GM19328 (cell line): ENCODE data around the gene SH2D3C.
"Not testable (repeated sequence)": the region's sequence is repeated elsewhere in the genome, so short reads cannot be mapped to it uniquely, and the experiment has no call there.

Source experiments
- ATAC-seq: cut with Tn5 transposase; IDR thresholded peaks from one replicate; pipeline ENCODE4 v1.9.1; 2021; ENCODE audit warnings: mild to moderate bottlenecking, moderate library complexity; ENCODE audit not compliant: unreplicated experiment

The SH2D3C gene

GRCh38 chr9:127767909-127768331 is 10.5 kb downstream of the SH2D3C start:
- no peak for ATAC-seq

- ATAC-seq, result no peak
Observed at GRCh38 chr9:127767410-127767809, 11.1 kb downstream of the SH2D3C start.

GRCh38 chr9:127765418-127765817 is 13.0 kb downstream of the SH2D3C start:
- ATAC-seq, result no peak

- ATAC-seq, result no peak
Observed at GRCh38 chr9:127763918-127764384, 14.5 kb downstream of the SH2D3C start.

- ATAC-seq, result no peak
Observed at GRCh38 chr9:127762111-127762676, 16.3 kb downstream of the SH2D3C start.

- no peak for ATAC-seq
Observed at GRCh38 chr9:127761491-127761956, 16.9 kb downstream of the SH2D3C start.

- ATAC-seq, result no peak
Observed at GRCh38 chr9:127761061-127761460, 17.4 kb downstream of the SH2D3C start.

- no peak for ATAC-seq
Observed at GRCh38 chr9:127758843-127759242, 19.6 kb downstream of the SH2D3C start.

- ATAC-seq, result not testable (repeated sequence)
Observed at GRCh38 chr9:127756776-127757175, 21.7 kb downstream of the SH2D3C start.

- no peak for ATAC-seq
Observed at GRCh38 chr9:127756233-127756632, 22.2 kb downstream of the SH2D3C start.

- ATAC-seq, result no peak
Observed at GRCh38 chr9:127755061-127756060, 23.1 kb downstream of the SH2D3C start.

- ATAC-seq, result no peak
Observed at GRCh38 chr9:127754099-127755060, 24.1 kb downstream of the SH2D3C start.

- ATAC-seq, result no peak
Observed at GRCh38 chr9:127753622-127754021, 24.8 kb downstream of the SH2D3C start.

- no peak for ATAC-seq
Observed at GRCh38 chr9:127753148-127753547, 25.3 kb downstream of the SH2D3C start.

- no peak for ATAC-seq
Observed at GRCh38 chr9:127751269-127752054, 27.0 kb downstream of the SH2D3C start.

GRCh38 chr9:127749090-127749787 is 29.2 kb downstream of the SH2D3C start:
- ATAC-seq, result no peak

- ATAC-seq, result no peak
Observed at GRCh38 chr9:127746959-127747569, 31.4 kb downstream of the SH2D3C start.

- ATAC-seq, result no peak
Observed at GRCh38 chr9:127744398-127745110, 33.9 kb downstream of the SH2D3C start.
